T-cell (primary cell): ENCODE data around the gene PYGO1. TPM values are rescaled to one million over a fixed set of nuclear protein-coding genes. Genes with fewer than 3 reads are reported as not detected.
A peak's percentile ranks its signal among the peaks of the same experiment; 100 is the strongest.

Experiments used
- ATAC-seq, 4 experiments: fragments of 200-7000 bp in 3 of 4; fragments of 150-1000 bp in 1 of 4; cut with Tn5 transposase; replicated peaks in 1 of 4; 1 replicate in 3 of 4; 2 replicates in 1 of 4; pipeline ENCODE4 v1.10.0; 2021; ENCODE audit warnings: moderate library complexity in 3 of 4, mild to moderate bottlenecking in 2 of 4, moderate number of reproducible peaks in 1 of 4
- CTCF ChIA-PET, 2 donors: fragments of 300-600 bp; sonication (Branson Sonifier 250); formaldehyde crosslinking; loops; one replicate each; lab custom pipeline; 2022; ENCODE audit warnings: antibody characterized with exemption in 2 of 2; lab: Charles Lee
- POLR2A ChIA-PET, 2 donors: fragments of 300-600 bp; sonication (Branson Sonifier 250); formaldehyde crosslinking; loops; one replicate each; lab custom pipeline; 2022; ENCODE audit warnings: antibody characterized with exemption in 2 of 2; lab: Charles Lee
- DNase-seq, 35 experiments: peaks; one replicate each; pipeline versions ENCODE4 v3.0.0 to v3.0.0-alpha.2; 2013 to 2023
- H3K27ac ChIP-seq: one replicate; pipeline ENCODE4 v1.5.1; 2013; ENCODE audit warnings: low read length
- H3K27me3 ChIP-seq, 2 experiments: replicated peaks in 1 of 2; 1 replicate in 1 of 2; 2 replicates in 1 of 2; pipeline versions ENCODE4 v1.6.1 to v1.7.0; 2013; ENCODE audit warnings: low read length in 1 of 2, mixed read lengths in 1 of 2; ENCODE audit not compliant: control insufficient read depth in 2 of 2, insufficient read depth in 2 of 2; ENCODE audit errors: extremely low read depth in 1 of 2
- H3K36me3 ChIP-seq, 2 donors: 1 replicate in 1 of 2; 2 replicates in 1 of 2; pipeline versions ENCODE4 v1.6.1 to v1.7.0; 2013; ENCODE audit warnings: low read length in 1 of 2; ENCODE audit not compliant: control insufficient read depth in 2 of 2, insufficient read depth in 1 of 2; ENCODE audit errors: extremely low read depth in 1 of 2
- H3K4me1 ChIP-seq, 2 experiments: 1 replicate in 1 of 2; 2 replicates in 1 of 2; pipeline versions ENCODE4 v1.6.1 to v1.7.0; 2013; ENCODE audit warnings: low read length in 2 of 2, mixed read lengths in 1 of 2; ENCODE audit not compliant: insufficient read depth in 2 of 2, control insufficient read depth in 1 of 2; ENCODE audit errors: extremely low read depth in 1 of 2
- H3K4me3 ChIP-seq, 2 donors: 1 replicate in 1 of 2; 2 replicates in 1 of 2; pipeline versions ENCODE4 v1.5.1 to v1.7.0; 2013; ENCODE audit warnings: mild to moderate bottlenecking in 2 of 2, low read length in 1 of 2, moderate library complexity in 1 of 2; ENCODE audit not compliant: control insufficient read depth in 1 of 2; ENCODE audit errors: extremely low read depth in 1 of 2
- H3K9me3 ChIP-seq: 2 replicates; pipeline ENCODE4 v1.7.0; 2013
- H3K27ac Mint-ChIP-seq, 2 donors: one replicate each; pipeline ENCODE4 v1.8.0; 2020 to 2021; ENCODE audit warnings: mild to moderate bottlenecking in 2 of 2, mixed read lengths in 2 of 2
- H3K27me3 Mint-ChIP-seq, 2 donors: one replicate each; pipeline ENCODE4 v1.8.0; 2021 to 2022; ENCODE audit warnings: mixed read lengths in 2 of 2
- H3K36me3 Mint-ChIP-seq: one replicate; pipeline ENCODE4 v1.8.0; 2021; ENCODE audit warnings: mixed read lengths
- H3K4me1 Mint-ChIP-seq, 3 donors: one replicate each; pipeline ENCODE4 v1.8.0; 2020 to 2022; ENCODE audit warnings: mixed read lengths in 3 of 3, mild to moderate bottlenecking in 1 of 3
- H3K4me3 Mint-ChIP-seq, 3 donors: one replicate each; pipeline ENCODE4 v1.8.0; 2020 to 2022; ENCODE audit warnings: mild to moderate bottlenecking in 3 of 3, mixed read lengths in 3 of 3, moderate library complexity in 3 of 3
- H3K9me3 Mint-ChIP-seq, 3 donors: one replicate each; pipeline ENCODE4 v1.8.0; 2020 to 2022; ENCODE audit warnings: mixed read lengths in 3 of 3
- WGBS: methylation state at CpG from one replicate; pipeline ENCODE4 v1.1.5; 2013; ENCODE audit warnings: missing lambda C conversion rate; ENCODE audit not compliant: insufficient coverage; 5-methylcytosine and 5-hydroxymethylcytosine counted together
- total RNA-seq, 35 experiments: library from RNA in 6 of 35; stranded (reverse) in 6 of 35; fragments of 120-200 nt in 1 of 35; gene quantifications; one replicate each; pipeline versions ENCODE4 v1.2.1 to v1.2.4 and lab custom pipeline; 2013 to 2026

PYGO1 gene
- total RNA-seq, 5 donors from 2014 or later (not counting 1 experiment from before 2014, with no cell fraction given): 0.06 to 0.18 (median 0.10) TPM; not detected in 2

- Histone ChIP-seq H3K36me3 (no peaks in the 10 kb centered on the region), H3K9me3 (no peaks in the 10 kb centered on the region), H3K4me1 (peaks cover 2 to 8% of the 10 kb centered on the region in 2 experiments), H3K27me3 (peaks cover 15 to 38% of the 10 kb centered on the region in 2 experiments), H3K4me3 (peak overlapping the region; percentile 31 to 85), H3K27ac (no peak overlapping the region)
- no peaks in the 10 kb centered on the region for H3K36me3 Mint-ChIP-seq
- DNase-seq: peak in 8 of 35 experiments; percentile 1 to 18 (median 6)
- peak in 3 of 4 experiments; percentile 15 to 52 (median 34) for ATAC-seq
- H3K9me3 Mint-ChIP-seq: no peaks in the 10 kb centered on the region
- H3K27me3 Mint-ChIP-seq: peaks cover 33 to 48% of the 10 kb centered on the region in 2 donors
- POLR2A ChIA-PET: no interaction called here
- CTCF ChIA-PET: interaction anchor here in 1 of 2 donors (0.6 kb wide), 1 partner anchor 253 kb away, joined by 5 read pairs; no protein-coding TSS in a partner anchor
- H3K4me1 Mint-ChIP-seq: peaks cover 3 to 5% (median 4%) of the 10 kb centered on the region in 3 donors
- WGBS: 4% methylated on average over 59 of the region's 65 CpGs
- H3K27ac Mint-ChIP-seq: no peak overlapping the region
- peak overlapping the region in 2 of 3 donors; percentile 53 to 62 for H3K4me3 Mint-ChIP-seq
Measured at GRCh38 chr15:55587321-55588069, 650 bp downstream of the PYGO1 start.

- Histone ChIP-seq H3K36me3 (no peaks in the 10 kb centered on the region), H3K27ac (no peak overlapping the region), H3K9me3 (no peaks in the 10 kb centered on the region), H3K27me3 (peaks cover 15 to 38% of the 10 kb centered on the region in 2 experiments), H3K4me1 (peaks cover 2 to 8% of the 10 kb centered on the region in 2 experiments), H3K4me3 (no peak overlapping the region)
- H3K9me3 Mint-ChIP-seq: no peaks in the 10 kb centered on the region
- POLR2A ChIA-PET: no interaction called here
- peaks cover 3 to 5% (median 4%) of the 10 kb centered on the region in 3 donors for H3K4me1 Mint-ChIP-seq
- WGBS: 100% methylated on average over 1 of the region's 3 CpGs
- CTCF ChIA-PET: interaction anchor here in 1 of 2 donors (0.6 kb wide), 1 partner anchor 253 kb away, joined by 5 read pairs; no protein-coding TSS in a partner anchor
- no peak overlapping the region for H3K27ac Mint-ChIP-seq
- ATAC-seq: no peak
- no peak for DNase-seq
- H3K4me3 Mint-ChIP-seq: no peak overlapping the region
- H3K27me3 Mint-ChIP-seq: peaks cover 35 to 50% of the 10 kb centered on the region in 2 donors
- H3K36me3 Mint-ChIP-seq: no peaks in the 10 kb centered on the region
Measured at GRCh38 chr15:55586808-55587207, 1.3 kb downstream of the PYGO1 start.

DNA sequence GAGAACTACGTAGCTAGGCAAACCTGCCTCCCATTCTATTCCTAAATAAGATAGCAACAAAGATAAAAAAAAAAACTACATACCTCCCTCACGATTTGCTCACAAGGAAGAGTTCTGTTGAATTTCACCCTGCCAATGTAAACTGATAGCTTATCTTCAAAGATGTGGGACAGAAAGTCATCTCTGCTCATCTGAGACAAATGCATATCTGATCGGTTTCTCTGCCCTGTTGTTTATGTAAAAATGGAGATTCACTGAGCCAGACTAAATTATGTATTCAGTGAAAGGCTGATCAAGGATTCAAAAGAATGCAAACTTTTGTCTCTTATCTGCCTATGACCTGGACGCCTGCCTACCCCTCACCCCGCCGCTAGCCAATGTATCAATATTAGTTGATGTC lies 11.2 kb downstream of the PYGO1 start:
- Mint-ChIP-seq H3K9me3 (no peaks in the 10 kb centered on the region), H3K27ac (no peak overlapping the region), H3K4me3 (no peak overlapping the region), H3K4me1 (no peaks in the 10 kb centered on the region), H3K36me3 (no peaks in the 10 kb centered on the region), H3K27me3 (peaks cover 31 to 33% of the 10 kb centered on the region in 2 donors)
- Histone ChIP-seq H3K27me3 (no peaks in the 10 kb centered on the region), H3K4me3 (no peak overlapping the region), H3K4me1 (no peaks in the 10 kb centered on the region), H3K9me3 (no peaks in the 10 kb centered on the region), H3K36me3 (no peaks in the 10 kb centered on the region), H3K27ac (no peak overlapping the region)
- 84% methylated on average over 4 of the region's 6 CpGs for WGBS
- ChIA-PET POLR2A (interaction anchor here in 1 of 2 donors (0.6 kb wide), 1 partner anchor 962 kb away, joined by 3 read pairs; no protein-coding TSS in a partner anchor), CTCF (no interaction called here)
- no peak for ATAC-seq
- DNase-seq: no peak

- Mint-ChIP-seq H3K36me3 (no peaks in the 10 kb centered on the region), H3K4me3 (no peak overlapping the region), H3K27ac (no peak overlapping the region), H3K27me3 (peaks cover 31 to 36% of the 10 kb centered on the region in 2 donors), H3K9me3 (peaks cover 2 to 9% (median 3%) of the 10 kb centered on the region in 3 donors), H3K4me1 (no peaks in the 10 kb centered on the region)
- no peak for ATAC-seq
- ChIA-PET POLR2A (no interaction called here), CTCF (no interaction called here)
- no peaks in the 10 kb centered on the region for H3K4me1 ChIP-seq
- H3K4me3 ChIP-seq: no peak overlapping the region
- WGBS: no CpG with 5 or more reads among the region's 2 CpGs
- no peaks in the 10 kb centered on the region for H3K36me3 ChIP-seq
- peaks cover 0 to 2% of the 10 kb centered on the region in 2 experiments for H3K27me3 ChIP-seq
- DNase-seq: no peak
- H3K27ac ChIP-seq: no peak overlapping the region
- H3K9me3 ChIP-seq: no peaks in the 10 kb centered on the region
Measured at GRCh38 chr15:55574096-55574495, 14.0 kb downstream of the PYGO1 start.

GRCh38 chr15:55573224-55573623 lies 14.9 kb downstream of the PYGO1 start:
- no peak for ATAC-seq
- H3K36me3 ChIP-seq: no peaks in the 10 kb centered on the region
- POLR2A ChIA-PET: no interaction called here
- no peaks in the 10 kb centered on the region for H3K36me3 Mint-ChIP-seq
- H3K9me3 ChIP-seq: no peaks in the 10 kb centered on the region
- no peak for DNase-seq
- no peaks in the 10 kb centered on the region for H3K4me1 ChIP-seq
- peaks cover 2 to 9% (median 3%) of the 10 kb centered on the region in 3 donors for H3K9me3 Mint-ChIP-seq
- H3K27ac ChIP-seq: no peak overlapping the region
- peaks cover 0 to 2% of the 10 kb centered on the region in 2 experiments for H3K27me3 ChIP-seq
- H3K4me3 ChIP-seq: no peak overlapping the region
- H3K4me1 Mint-ChIP-seq: no peaks in the 10 kb centered on the region
- no peak overlapping the region for H3K4me3 Mint-ChIP-seq
- H3K27ac Mint-ChIP-seq: no peak overlapping the region
- H3K27me3 Mint-ChIP-seq: peaks cover 31 to 37% of the 10 kb centered on the region in 2 donors
- CTCF ChIA-PET: no interaction called here

- 100% methylated on average over 1 of the region's 2 CpGs for WGBS
Measured at GRCh38 chr15:55564347-55565145, 23.6 kb downstream of the PYGO1 start.

More at GRCh38 chr15:55564347-55565145, 23.6 kb downstream of the PYGO1 start:
- H3K27me3 ChIP-seq: peaks cover 0 to 3% of the 10 kb centered on the region in 2 experiments
- peaks cover 10 to 14% of the 10 kb centered on the region in 2 donors for H3K27me3 Mint-ChIP-seq
- no peak overlapping the region for H3K4me3 ChIP-seq
- H3K4me1 Mint-ChIP-seq: no peaks in the 10 kb centered on the region
- CTCF ChIA-PET: no interaction called here
- no peaks in the 10 kb centered on the region for H3K4me1 ChIP-seq
- POLR2A ChIA-PET: no interaction called here
- no peaks in the 10 kb centered on the region for H3K36me3 ChIP-seq
- ATAC-seq: no peak
- no peaks in the 10 kb centered on the region for H3K36me3 Mint-ChIP-seq
- H3K27ac Mint-ChIP-seq: no peak overlapping the region
- no peak overlapping the region for H3K4me3 Mint-ChIP-seq
- H3K9me3 Mint-ChIP-seq: peaks cover 0 to 8% (median 6%) of the 10 kb centered on the region in 3 donors
- DNase-seq: no peak
- no peaks in the 10 kb centered on the region for H3K9me3 ChIP-seq
- no peak overlapping the region for H3K27ac ChIP-seq
